Peyer's patch (tissue), 4 donors: ENCODE measurements around the gene TRABD2A.

Source experiments
- CTCF ChIP-seq, 6 experiments: fragments of 450-650 bp in 4 of 6; fragments of 200-600 bp in 2 of 6; sonication (generic) in 1 of 6; IDR thresholded peaks; one replicate each; pipeline ENCODE4 v1.5.1; 2017 to 2019; ENCODE audit warnings: antibody characterized with exemption in 6 of 6, mild to moderate bottlenecking in 3 of 6, moderate library complexity in 1 of 6
- POLR2A ChIP-seq, 2 donors: fragments of 450-650 bp; IDR thresholded peaks; one replicate each; pipeline ENCODE4 v1.5.1; 2017; ENCODE audit warnings: antibody characterized with exemption in 2 of 2, mild to moderate bottlenecking in 2 of 2, moderate library complexity in 2 of 2

- no peak for TF ChIP-seq POLR2A (IDR thresholded peaks at IDR 0.05)
- TF ChIP-seq CTCF (IDR thresholded peaks at IDR 0.05), result no peak
Observed at GRCh38 chr2:84862006-84862405, 18.9 kb downstream of the TRABD2A start.
